Measurements from ENCODE around the gene TP53AIP1. TPM values are rescaled to one million over a fixed set of nuclear protein-coding genes. Genes with fewer than 3 reads are reported as not detected.

Gene TP53AIP1
- total and polyA plus RNA-seq, 9 donors: 0.02 to 1.5 (median 0.31) TPM; not detected in 5

DNA sequence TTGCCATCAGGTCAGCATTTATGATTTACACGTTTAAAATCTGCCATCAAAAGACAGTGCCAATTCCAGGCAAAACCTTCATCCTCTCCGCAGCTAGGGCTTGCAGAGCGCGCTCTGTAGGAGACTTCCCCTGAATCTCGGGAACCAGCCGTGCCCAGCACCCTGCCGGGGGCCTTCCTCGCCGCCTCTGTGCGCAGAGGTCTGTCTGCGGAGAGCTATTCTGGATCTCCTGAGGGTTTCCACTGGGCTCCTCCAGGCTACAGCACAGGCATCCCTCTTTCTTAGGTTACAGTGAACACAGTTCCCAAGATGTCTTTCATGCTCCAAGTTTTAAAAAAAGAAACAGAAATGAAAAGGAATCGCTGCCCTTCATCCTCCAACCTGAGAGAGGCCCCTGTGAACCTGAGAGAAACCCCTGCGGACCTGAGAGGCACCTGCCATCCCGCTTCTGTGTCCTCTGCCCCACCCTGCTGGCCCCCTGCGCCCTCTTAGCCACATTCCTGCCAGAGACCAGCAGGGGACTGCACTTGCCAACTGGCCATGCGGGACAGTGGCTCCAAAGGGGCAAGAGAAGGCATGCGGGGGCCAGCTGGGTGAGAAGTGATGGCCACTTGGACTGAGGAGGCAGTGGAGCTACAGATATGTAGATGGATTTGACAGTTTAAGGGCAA lies 16.1 kb downstream of the TP53AIP1 start:
- no peak for TF ChIP-seq POLR2A (IDR thresholded peaks at IDR 0.05)
- TF ChIP-seq EP300 (IDR thresholded peaks at IDR 0.05): no peak
- TF ChIP-seq, protein P1, sequence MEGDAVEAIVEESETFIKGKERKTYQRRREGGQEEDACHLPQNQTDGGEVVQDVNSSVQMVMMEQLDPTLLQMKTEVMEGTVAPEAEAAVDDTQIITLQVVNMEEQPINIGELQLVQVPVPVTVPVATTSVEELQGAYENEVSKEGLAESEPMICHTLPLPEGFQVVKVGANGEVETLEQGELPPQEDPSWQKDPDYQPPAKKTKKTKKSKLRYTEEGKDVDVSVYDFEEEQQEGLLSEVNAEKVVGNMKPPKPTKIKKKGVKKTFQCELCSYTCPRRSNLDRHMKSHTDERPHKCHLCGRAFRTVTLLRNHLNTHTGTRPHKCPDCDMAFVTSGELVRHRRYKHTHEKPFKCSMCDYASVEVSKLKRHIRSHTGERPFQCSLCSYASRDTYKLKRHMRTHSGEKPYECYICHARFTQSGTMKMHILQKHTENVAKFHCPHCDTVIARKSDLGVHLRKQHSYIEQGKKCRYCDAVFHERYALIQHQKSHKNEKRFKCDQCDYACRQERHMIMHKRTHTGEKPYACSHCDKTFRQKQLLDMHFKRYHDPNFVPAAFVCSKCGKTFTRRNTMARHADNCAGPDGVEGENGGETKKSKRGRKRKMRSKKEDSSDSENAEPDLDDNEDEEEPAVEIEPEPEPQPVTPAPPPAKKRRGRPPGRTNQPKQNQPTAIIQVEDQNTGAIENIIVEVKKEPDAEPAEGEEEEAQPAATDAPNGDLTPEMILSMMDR (IDR thresholded peaks at IDR 0.05): no peak
- H3K4me1 ChIP-seq (ENCODE audit: insufficient read depth): no peaks in the 10 kb centered on the region
- H3K9me3 ChIP-seq: no peaks in the 10 kb centered on the region
- intact Hi-C loops (cut with DNase I): no loop called here
- no peak overlapping the region for H3K27ac ChIP-seq
- no peak for DNase-seq
- WGBS, 3 donors: 89 to 92% (median 92%) methylated on average over 17 of the region's 17 CpGs
- no peaks in the 10 kb centered on the region for H3K36me3 ChIP-seq
- no peak overlapping the region for H3K4me3 ChIP-seq
- no peaks in the 10 kb centered on the region for H3K27me3 ChIP-seq

DNA sequence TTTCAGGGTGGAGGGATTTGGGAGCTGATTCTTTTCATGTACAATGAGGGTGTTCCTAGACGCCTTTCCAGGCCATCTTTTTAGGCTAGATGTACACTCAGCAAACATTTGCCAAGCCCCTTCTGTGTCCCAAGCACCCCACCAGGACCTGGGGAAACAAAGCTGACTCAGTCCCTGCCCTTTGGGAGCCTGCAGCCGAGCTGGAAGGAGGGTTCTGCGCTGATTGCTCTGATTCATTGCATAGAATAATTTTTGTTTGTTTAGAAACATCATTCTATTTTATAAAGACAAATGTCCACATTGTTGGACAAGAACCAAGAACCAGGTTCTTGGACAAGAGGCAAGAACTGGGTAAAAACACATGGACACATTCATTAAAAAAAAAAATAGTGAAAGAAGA lies 16.7 kb downstream of the TP53AIP1 start:
- 88 to 91% (median 88%) methylated on average over 3 of the region's 3 CpGs for WGBS, 3 donors
- no peaks in the 10 kb centered on the region for H3K4me1 ChIP-seq (ENCODE audit: insufficient read depth)
- intact Hi-C loops (cut with DNase I): no loop called here
- no peaks in the 10 kb centered on the region for H3K9me3 ChIP-seq
- H3K4me3 ChIP-seq: no peak overlapping the region
- TF ChIP-seq EP300 (IDR thresholded peaks at IDR 0.05) (no peak), POLR2A (IDR thresholded peaks at IDR 0.05) (no peak)
- TF ChIP-seq, protein P1 (IDR thresholded peaks at IDR 0.05): no peak
- H3K36me3 ChIP-seq: no peaks in the 10 kb centered on the region
- H3K27me3 ChIP-seq: no peaks in the 10 kb centered on the region
- no peak for DNase-seq
- H3K27ac ChIP-seq: no peak overlapping the region

DNA sequence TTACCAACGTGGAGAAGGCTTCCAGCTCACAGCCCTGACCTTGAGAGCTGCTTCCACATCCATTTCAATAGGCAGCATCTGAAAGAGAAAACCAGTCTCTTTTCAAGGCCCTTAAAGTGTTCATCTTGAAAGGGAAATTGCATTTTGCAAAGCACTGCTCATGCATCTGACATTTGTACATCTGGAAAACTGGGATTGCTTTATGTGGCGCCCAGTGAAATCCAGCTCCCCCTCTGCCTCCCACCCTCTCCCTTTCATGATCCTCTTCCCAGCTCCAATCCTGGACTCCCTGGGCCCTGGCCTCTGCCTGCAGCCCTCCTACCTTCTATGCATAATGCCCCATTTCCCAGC lies 17.4 kb downstream of the TP53AIP1 start:
- TF ChIP-seq POLR2A (IDR thresholded peaks at IDR 0.05): no peak
- TF ChIP-seq, protein P1 (IDR thresholded peaks at IDR 0.05): no peak
- TF ChIP-seq EP300 (IDR thresholded peaks at IDR 0.05): no peak
- H3K4me3 ChIP-seq: no peak overlapping the region
- H3K9me3 ChIP-seq: no peaks in the 10 kb centered on the region
- intact Hi-C loops (cut with DNase I): no loop called here
- no peaks in the 10 kb centered on the region for H3K36me3 ChIP-seq
- no peak for DNase-seq
- 40 to 51% (median 49%) methylated on average over 2 of the region's 2 CpGs for WGBS, 3 donors
- H3K27me3 ChIP-seq: no peaks in the 10 kb centered on the region
- no peak overlapping the region for H3K27ac ChIP-seq
- no peaks in the 10 kb centered on the region for H3K4me1 ChIP-seq (ENCODE audit: insufficient read depth)

DNA sequence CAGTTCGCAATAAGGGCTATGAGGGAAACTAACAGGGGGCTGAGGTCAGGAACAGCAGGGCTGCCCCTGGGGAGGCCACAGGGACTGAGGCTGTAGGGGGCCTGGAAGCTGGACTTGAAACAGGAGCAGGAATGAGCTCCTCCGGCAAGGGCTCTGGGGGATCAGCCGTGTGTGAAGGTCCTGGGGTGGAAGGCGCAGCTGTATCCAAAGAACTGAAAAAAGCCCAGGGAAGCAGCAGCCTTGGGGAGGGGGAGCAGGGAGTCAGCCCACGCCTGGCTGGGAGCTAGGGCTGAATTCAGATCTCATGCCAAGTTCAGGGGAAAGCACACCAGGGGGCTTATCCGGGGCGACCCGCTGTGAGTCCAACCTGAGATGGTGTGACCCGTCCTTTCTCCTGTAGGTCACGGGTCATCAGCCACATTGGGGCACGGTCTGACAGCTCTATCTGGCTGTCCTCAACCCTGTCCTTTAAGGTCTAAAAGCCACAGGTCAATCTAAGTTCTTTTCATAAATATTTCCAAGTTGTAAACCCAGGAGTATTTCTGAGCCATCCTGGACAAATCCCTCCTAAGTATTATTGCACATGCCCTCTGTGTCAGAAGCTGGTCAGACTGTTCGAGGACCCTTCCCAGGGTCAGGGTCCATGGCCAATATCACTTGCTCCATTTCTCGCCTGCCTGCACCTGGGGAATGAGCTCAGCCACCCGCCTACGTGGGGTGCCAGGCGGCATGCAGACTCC lies 18.0 kb downstream of the TP53AIP1 start:
- DNase-seq: no peak
- 54 to 65% (median 58%) methylated on average over 14 to 16 of the region's 16 CpGs for WGBS, 3 donors
- H3K4me3 ChIP-seq: no peak overlapping the region
- no peak overlapping the region for H3K27ac ChIP-seq
- intact Hi-C loops (cut with DNase I): no loop called here
- no peaks in the 10 kb centered on the region for H3K9me3 ChIP-seq
- no peaks in the 10 kb centered on the region for H3K4me1 ChIP-seq (ENCODE audit: insufficient read depth)
- no peaks in the 10 kb centered on the region for H3K36me3 ChIP-seq
- TF ChIP-seq POLR2A (IDR thresholded peaks at IDR 0.05) (no peak), EP300 (IDR thresholded peaks at IDR 0.05) (no peak)
- TF ChIP-seq, protein P1 (IDR thresholded peaks at IDR 0.05): no peak
- no peaks in the 10 kb centered on the region for H3K27me3 ChIP-seq

Measured in ovary (tissue), 9 donors.